HG03097 (cell line): ENCODE results near the gene ZNF362.
"Not testable (repeated sequence)": the region's sequence is repeated elsewhere in the genome, so short reads cannot be mapped to it uniquely, and the experiment has no call there.

Experiments used
- ATAC-seq: cut with Tn5 transposase; IDR thresholded peaks from one replicate; pipeline ENCODE4 v1.9.1; 2021; ENCODE audit not compliant: unreplicated experiment, low FRiP score

The ZNF362 gene

GRCh38 chr1:33282791-33283190, 26.5 kb downstream of the ZNF362 start:
- ATAC-seq = no peak

GRCh38 chr1:33284049-33284448, 27.8 kb downstream of the ZNF362 start:
- no peak for ATAC-seq

- no peak for ATAC-seq
These were observed 30.3 kb downstream of the ZNF362 start for GRCh38 chr1:33286451-33287185.

GRCh38 chr1:33287317-33287716, 31.0 kb downstream of the ZNF362 start:
- no peak for ATAC-seq

GRCh38 chr1:33288976-33289857, 32.9 kb downstream of the ZNF362 start:
- no peak for ATAC-seq

- no peak for ATAC-seq
These were observed 33.5 kb downstream of the ZNF362 start for GRCh38 chr1:33289858-33290154.

- not testable (repeated sequence) for ATAC-seq
These were observed 34.3 kb downstream of the ZNF362 start for GRCh38 chr1:33290615-33291014.

- ATAC-seq = no peak
These were observed 36.5 kb downstream of the ZNF362 start for GRCh38 chr1:33292726-33293340.

GRCh38 chr1:33294071-33295010, 38.0 kb downstream of the ZNF362 start:
- no peak for ATAC-seq

- ATAC-seq = no peak
These were observed 38.7 kb downstream of the ZNF362 start for GRCh38 chr1:33295023-33295422.

GRCh38 chr1:33295450-33296081, 39.3 kb downstream of the ZNF362 start:
- ATAC-seq = no peak

- ATAC-seq = no peak
These were observed 39.8 kb downstream of the ZNF362 start for GRCh38 chr1:33296082-33296458.

- ATAC-seq = no peak
These were observed 40.5 kb downstream of the ZNF362 start for GRCh38 chr1:33296824-33297223.

GRCh38 chr1:33297911-33298622, 41.8 kb downstream of the ZNF362 start:
- no peak for ATAC-seq

GRCh38 chr1:33298623-33299277, 42.5 kb downstream of the ZNF362 start:
- no peak for ATAC-seq

GRCh38 chr1:33299461-33300155, 43.3 kb downstream of the ZNF362 start:
- ATAC-seq = no peak

GRCh38 chr1:33300673-33301072, 44.4 kb downstream of the ZNF362 start:
- ATAC-seq = no peak

- ATAC-seq = no peak
These were observed 45.1 kb downstream of the ZNF362 start for GRCh38 chr1:33301273-33301984.
